ENCODE measurements around the gene SRSF2.

SRSF2 gene

DNA sequence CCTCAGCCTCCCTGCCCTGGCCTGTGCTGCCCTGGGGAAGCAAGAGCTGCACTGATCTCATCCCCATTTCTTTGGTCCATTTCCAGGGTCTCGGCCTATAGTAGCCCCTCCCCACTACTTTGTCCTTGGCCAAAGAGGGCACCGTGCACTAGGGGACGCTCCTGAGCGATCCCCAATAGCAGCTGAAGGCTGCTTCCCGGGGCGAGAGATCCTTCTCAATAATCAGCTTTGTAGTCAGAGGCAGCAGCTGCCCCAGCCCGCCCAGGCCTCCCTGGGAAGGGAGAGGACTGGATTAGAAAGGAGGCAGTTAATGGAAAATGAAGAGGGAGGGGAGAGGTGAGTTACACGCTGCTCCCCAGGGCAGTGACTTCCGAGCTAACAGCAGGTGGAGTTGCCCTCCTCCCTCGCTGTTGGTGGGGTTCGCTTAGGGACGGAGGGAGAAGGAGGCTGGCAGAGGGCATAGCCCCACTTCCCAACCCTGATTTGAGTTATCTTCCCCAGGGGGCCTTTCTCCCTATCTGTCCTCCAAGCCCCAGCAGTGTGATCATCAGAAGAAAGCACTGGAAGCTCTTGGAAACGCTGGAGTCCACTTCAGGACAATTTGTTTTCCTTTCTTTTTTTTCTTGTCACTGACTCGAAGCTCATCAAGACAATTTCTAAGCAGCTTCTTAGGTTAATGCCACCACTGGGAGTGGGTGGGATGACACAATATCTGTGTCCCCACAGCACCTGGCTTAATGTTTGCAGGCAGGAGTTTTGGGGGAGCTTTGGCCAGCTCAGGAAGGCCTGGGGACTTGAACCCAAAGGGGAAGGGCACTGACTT, 28.9 kb downstream of the SRSF2 start:
- H3K79me2 ChIP-seq (ENCODE audit: insufficient read depth, low read length): no peaks in the 10 kb centered on the region
- H3K27ac ChIP-seq (ENCODE audit: low read depth, low read length): no peak overlapping the region
- H3K4me3 ChIP-seq (ENCODE audit: insufficient read depth, low read length, poor library complexity, severe bottlenecking): no peak overlapping the region

GRCh38 chr17:76706817-76707216, 30.3 kb downstream of the SRSF2 start:
- H2AFZ ChIP-seq (ENCODE audit: low read depth, low read length, severe bottlenecking): no peak overlapping the region
- H4K20me1 ChIP-seq (ENCODE audit: low read depth, low read length): no peaks in the 10 kb centered on the region
- no peak for TF ChIP-seq EZH2phosphoT487 (conservative IDR thresholded peaks at IDR 0.05; ENCODE audit: low read length)
- no peak for TF ChIP-seq CTCF (IDR thresholded peaks at IDR 0.05; ENCODE audit: insufficient read depth, low read length, poor library complexity, severe bottlenecking)
- no peaks in the 10 kb centered on the region for H3K9me3 ChIP-seq (ENCODE audit: insufficient read depth, low read length)
- H3K27ac ChIP-seq (ENCODE audit: low read depth, low read length): no peak overlapping the region
- H3F3A ChIP-seq (ENCODE audit: insufficient read depth): no peaks in the 10 kb centered on the region
- H3K4me3 ChIP-seq (ENCODE audit: insufficient read depth, low read length, poor library complexity, severe bottlenecking): no peak overlapping the region
- no peak overlapping the region for H3K4me2 ChIP-seq (ENCODE audit: low read depth, low read length, poor library complexity, severe bottlenecking)
- no peaks in the 10 kb centered on the region for H3K79me2 ChIP-seq (ENCODE audit: insufficient read depth, low read length)
- no peaks in the 10 kb centered on the region for H3K9me2 ChIP-seq (replicated peaks; ENCODE audit: insufficient read depth, low read length)
- H3K9ac ChIP-seq (ENCODE audit: low read length): no peak overlapping the region
- H3K27me3 ChIP-seq (ENCODE audit: low read length): no peaks in the 10 kb centered on the region
- H3K36me3 ChIP-seq (ENCODE audit: low read length): no peaks in the 10 kb centered on the region

More for the DNA sequence above, 28.9 kb downstream of the SRSF2 start:
- H3K4me2 ChIP-seq (ENCODE audit: low read depth, low read length, poor library complexity, severe bottlenecking): no peak overlapping the region
- H3F3A ChIP-seq (ENCODE audit: insufficient read depth): no peaks in the 10 kb centered on the region
- no peaks in the 10 kb centered on the region for H3K27me3 ChIP-seq (ENCODE audit: low read length)
- no peaks in the 10 kb centered on the region for H3K36me3 ChIP-seq (ENCODE audit: low read length)
- no peaks in the 10 kb centered on the region for H4K20me1 ChIP-seq (ENCODE audit: low read depth, low read length)
- TF ChIP-seq EZH2phosphoT487 (conservative IDR thresholded peaks at IDR 0.05; ENCODE audit: low read length) (no peak), CTCF (IDR thresholded peaks at IDR 0.05; ENCODE audit: insufficient read depth, low read length, poor library complexity, severe bottlenecking) (peak; percentile 35)
- H3K9ac ChIP-seq (ENCODE audit: low read length): no peak overlapping the region
- no peaks in the 10 kb centered on the region for H3K9me3 ChIP-seq (ENCODE audit: insufficient read depth, low read length)
- no peaks in the 10 kb centered on the region for H3K9me2 ChIP-seq (replicated peaks; ENCODE audit: insufficient read depth, low read length)
- no peak overlapping the region for H2AFZ ChIP-seq (ENCODE audit: low read depth, low read length, severe bottlenecking)

DNA sequence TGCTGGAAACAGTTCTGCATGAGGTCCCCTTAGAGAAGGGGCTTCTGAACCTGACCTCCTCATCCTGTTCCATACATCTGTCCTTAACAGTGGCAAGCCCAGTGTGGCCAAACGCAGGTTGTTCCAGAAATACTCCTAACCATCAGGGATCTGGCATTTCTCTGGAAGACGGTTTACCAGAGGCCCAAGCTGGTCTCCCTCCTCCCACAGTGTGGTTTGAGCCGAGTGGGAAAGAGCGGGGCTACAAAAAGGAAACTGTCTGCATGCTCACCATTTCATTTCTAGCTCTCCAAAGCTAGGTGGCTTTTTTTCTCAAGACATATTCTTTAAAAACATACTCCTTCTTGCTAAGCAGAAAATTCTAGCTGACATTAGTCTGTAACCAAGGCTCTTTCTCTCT, 32.3 kb downstream of the SRSF2 start:
- TF ChIP-seq CTCF (IDR thresholded peaks at IDR 0.05; ENCODE audit: insufficient read depth, low read length, poor library complexity, severe bottlenecking): no peak
- no peak for TF ChIP-seq EZH2phosphoT487 (conservative IDR thresholded peaks at IDR 0.05; ENCODE audit: low read length)
- no peak overlapping the region for H3K27ac ChIP-seq (ENCODE audit: low read depth, low read length)
- H3K27me3 ChIP-seq (ENCODE audit: low read length): no peaks in the 10 kb centered on the region
- no peak overlapping the region for H3K4me3 ChIP-seq (ENCODE audit: insufficient read depth, low read length, poor library complexity, severe bottlenecking)
- no peak overlapping the region for H3K9ac ChIP-seq (ENCODE audit: low read length)
- H3K36me3 ChIP-seq (ENCODE audit: low read length): no peaks in the 10 kb centered on the region
- H3K9me2 ChIP-seq (replicated peaks; ENCODE audit: insufficient read depth, low read length): no peaks in the 10 kb centered on the region
- H4K20me1 ChIP-seq (ENCODE audit: low read depth, low read length): no peaks in the 10 kb centered on the region
- H3K9me3 ChIP-seq (ENCODE audit: insufficient read depth, low read length): no peaks in the 10 kb centered on the region
- H3K79me2 ChIP-seq (ENCODE audit: insufficient read depth, low read length): no peaks in the 10 kb centered on the region
- no peak overlapping the region for H3K4me2 ChIP-seq (ENCODE audit: low read depth, low read length, poor library complexity, severe bottlenecking)
- no peak overlapping the region for H2AFZ ChIP-seq (ENCODE audit: low read depth, low read length, severe bottlenecking)
- no peaks in the 10 kb centered on the region for H3F3A ChIP-seq (ENCODE audit: insufficient read depth)
